Prostate gland (tissue), 2 donors: ENCODE data around the gene RNPEP.

Experiments used
- CTCF ChIP-seq, 4 experiments: fragments of 200-600 bp in 2 of 4; fragments of 450-650 bp in 2 of 4; sonication (generic) in 2 of 4; IDR thresholded peaks; 1 replicate in 3 of 4; 2 replicates in 1 of 4; pipeline ENCODE4 v1.5.1; 2016 to 2019; ENCODE audit warnings: antibody characterized with exemption in 4 of 4, mild to moderate bottlenecking in 2 of 4, moderate library complexity in 2 of 4
- POLR2A ChIP-seq: fragments of 450-650 bp; IDR thresholded peaks from one replicate; pipeline ENCODE4 v1.6.1; 2016; ENCODE audit warnings: antibody characterized with exemption, mild to moderate bottlenecking
- POLR2AphosphoS5 ChIP-seq: sonication (generic); formaldehyde crosslinking; IDR thresholded peaks from one replicate; pipeline ENCODE4 v1.6.1; 2017; ENCODE audit warnings: antibody characterized with exemption

- TF ChIP-seq CTCF (IDR thresholded peaks at IDR 0.05) (no peak), POLR2A (no peak), POLR2AphosphoS5 (peak; percentile 83)
These were observed 25.5 kb downstream of the RNPEP start for GRCh38 chr1:202007805-202008489.
